ENCODE measurements around the gene AIG1. TPM values are rescaled to one million over a fixed set of nuclear protein-coding genes. Genes with fewer than 3 reads are reported as not detected.

AIG1 gene
- total RNA-seq, 2 donors from 2014 or later = 11.9 to 13.5 TPM

DNA sequence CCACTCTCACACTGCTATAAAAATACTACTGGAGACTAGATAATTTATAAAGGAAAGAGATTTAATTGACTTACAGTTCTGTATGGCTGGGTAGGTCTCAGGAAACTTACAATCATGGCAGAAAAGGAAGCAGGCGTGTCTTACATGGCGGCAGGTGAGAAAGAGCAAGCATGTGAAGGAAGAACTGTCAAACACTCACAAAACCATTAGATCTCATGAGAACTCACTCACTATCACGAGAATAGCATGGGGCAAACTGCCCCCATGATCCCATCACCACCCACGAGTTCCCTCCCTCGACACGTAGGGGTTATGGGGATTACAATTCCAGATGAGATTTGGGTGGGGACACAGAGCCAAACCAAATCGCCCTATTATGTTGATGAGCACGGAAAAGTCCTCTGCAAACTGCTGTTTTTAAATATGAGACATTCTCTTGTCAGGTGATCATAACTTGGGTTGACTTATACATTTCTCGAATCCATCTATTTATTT is 133.5 kb downstream of the AIG1 start:
- WGBS, 2 donors = 93% methylated on average over 9 of the region's 9 CpGs
- H3K9me3 ChIP-seq = no peaks in the 10 kb centered on the region
- H3K4me1 ChIP-seq = no peaks in the 10 kb centered on the region
- no peak overlapping the region for H3K4me3 ChIP-seq
- no peak for ATAC-seq
- H3K36me3 ChIP-seq (replicated peaks in 1 of 2; ENCODE audit: insufficient read depth in 1 of 2, low read depth in 2 of 2) = no peaks in the 10 kb centered on the region
- intact Hi-C loops (cut with DNase I) = no loop called here
- TF ChIP-seq POLR2A (IDR thresholded peaks at IDR 0.05) = no peak
- TF ChIP-seq, protein P1, sequence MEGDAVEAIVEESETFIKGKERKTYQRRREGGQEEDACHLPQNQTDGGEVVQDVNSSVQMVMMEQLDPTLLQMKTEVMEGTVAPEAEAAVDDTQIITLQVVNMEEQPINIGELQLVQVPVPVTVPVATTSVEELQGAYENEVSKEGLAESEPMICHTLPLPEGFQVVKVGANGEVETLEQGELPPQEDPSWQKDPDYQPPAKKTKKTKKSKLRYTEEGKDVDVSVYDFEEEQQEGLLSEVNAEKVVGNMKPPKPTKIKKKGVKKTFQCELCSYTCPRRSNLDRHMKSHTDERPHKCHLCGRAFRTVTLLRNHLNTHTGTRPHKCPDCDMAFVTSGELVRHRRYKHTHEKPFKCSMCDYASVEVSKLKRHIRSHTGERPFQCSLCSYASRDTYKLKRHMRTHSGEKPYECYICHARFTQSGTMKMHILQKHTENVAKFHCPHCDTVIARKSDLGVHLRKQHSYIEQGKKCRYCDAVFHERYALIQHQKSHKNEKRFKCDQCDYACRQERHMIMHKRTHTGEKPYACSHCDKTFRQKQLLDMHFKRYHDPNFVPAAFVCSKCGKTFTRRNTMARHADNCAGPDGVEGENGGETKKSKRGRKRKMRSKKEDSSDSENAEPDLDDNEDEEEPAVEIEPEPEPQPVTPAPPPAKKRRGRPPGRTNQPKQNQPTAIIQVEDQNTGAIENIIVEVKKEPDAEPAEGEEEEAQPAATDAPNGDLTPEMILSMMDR (IDR thresholded peaks at IDR 0.05) = no peak
- DNase-seq = no peak
- H3K27ac ChIP-seq = no peak overlapping the region
- H3K27me3 ChIP-seq = no peaks in the 10 kb centered on the region

DNA sequence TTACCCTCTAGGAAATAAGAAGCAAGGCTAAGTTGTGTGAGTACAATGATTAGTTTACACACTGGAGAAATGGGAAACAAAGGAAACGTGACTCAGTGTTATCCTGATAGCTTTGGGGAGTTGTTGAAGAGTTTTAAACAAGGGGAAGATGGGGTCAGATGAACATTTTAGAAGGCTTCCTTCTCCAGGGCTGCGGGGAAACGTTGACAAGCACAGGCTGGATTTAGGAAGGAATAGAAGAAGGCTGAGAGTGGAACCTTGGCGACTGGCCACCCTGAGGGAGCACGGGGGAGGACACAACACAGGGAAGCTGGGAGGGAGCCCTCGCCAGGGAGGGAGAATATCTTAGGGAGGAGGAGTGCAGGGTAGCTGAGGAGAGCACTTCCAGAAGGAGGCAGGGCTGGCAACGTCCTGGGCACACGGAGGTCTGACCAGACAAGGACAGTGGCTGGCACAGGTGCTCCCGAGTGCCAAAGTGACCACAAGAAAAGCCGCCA is 134.7 kb downstream of the AIG1 start:
- Histone ChIP-seq H3K27ac (no peak overlapping the region), H3K36me3 (replicated peaks in 1 of 2; ENCODE audit: insufficient read depth in 1 of 2, low read depth in 2 of 2) (no peaks in the 10 kb centered on the region), H3K9me3 (no peaks in the 10 kb centered on the region), H3K4me3 (no peak overlapping the region), H3K27me3 (no peaks in the 10 kb centered on the region), H3K4me1 (no peaks in the 10 kb centered on the region)
- ATAC-seq (no peak), DNase-seq (no peak)
- TF ChIP-seq, protein P1 (IDR thresholded peaks at IDR 0.05) = no peak
- 79 to 84% methylated on average over 10 of the region's 10 CpGs for WGBS, 2 donors
- intact Hi-C loops (cut with DNase I) = no loop called here

DNA sequence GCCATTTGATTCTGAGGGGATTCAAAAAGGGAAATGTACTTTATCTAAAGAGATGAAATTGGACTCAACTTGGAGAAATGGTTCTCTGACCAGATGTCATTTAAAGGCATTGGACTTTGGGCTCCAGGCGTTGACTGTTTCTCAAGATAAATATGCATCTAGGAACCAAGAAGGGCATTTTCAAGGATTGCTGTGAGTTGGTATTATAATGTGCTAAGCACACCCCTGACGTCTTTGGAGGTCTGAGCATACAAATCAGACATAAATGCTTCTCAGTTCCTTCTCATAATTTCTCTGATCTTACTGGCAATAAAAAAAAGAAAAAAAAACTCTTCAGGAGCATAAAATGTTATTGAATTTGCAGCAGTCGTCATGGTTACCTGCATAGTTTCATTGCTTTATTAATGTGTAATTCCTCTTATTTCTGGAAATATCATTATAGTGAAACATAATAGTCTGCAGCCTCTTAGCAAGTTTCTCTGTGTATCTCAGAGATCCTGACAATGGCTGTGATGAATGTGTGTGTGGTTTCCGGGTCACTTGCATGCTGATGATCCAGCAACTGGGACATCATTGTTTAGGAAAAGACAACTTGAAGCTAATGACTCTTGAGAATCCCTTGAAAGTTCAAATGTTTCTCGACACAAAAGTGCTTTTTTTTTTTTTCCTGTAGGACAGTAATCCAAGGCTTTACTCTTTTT is 136.0 kb downstream of the AIG1 start:
- Histone ChIP-seq H3K4me3 (no peak overlapping the region), H3K4me1 (no peaks in the 10 kb centered on the region), H3K27ac (no peak overlapping the region), H3K27me3 (no peaks in the 10 kb centered on the region), H3K9me3 (no peaks in the 10 kb centered on the region), H3K36me3 (replicated peaks in 1 of 2; ENCODE audit: insufficient read depth in 1 of 2, low read depth in 2 of 2) (no peaks in the 10 kb centered on the region)
- TF ChIP-seq, protein P1 (IDR thresholded peaks at IDR 0.05) = no peak
- TF ChIP-seq POLR2A (IDR thresholded peaks at IDR 0.05) = no peak
- DNase-seq = no peak
- intact Hi-C loops (cut with DNase I) = no loop called here
- WGBS, 2 donors = 78 to 80% methylated on average over 5 of the region's 5 CpGs
- ATAC-seq = no peak

DNA sequence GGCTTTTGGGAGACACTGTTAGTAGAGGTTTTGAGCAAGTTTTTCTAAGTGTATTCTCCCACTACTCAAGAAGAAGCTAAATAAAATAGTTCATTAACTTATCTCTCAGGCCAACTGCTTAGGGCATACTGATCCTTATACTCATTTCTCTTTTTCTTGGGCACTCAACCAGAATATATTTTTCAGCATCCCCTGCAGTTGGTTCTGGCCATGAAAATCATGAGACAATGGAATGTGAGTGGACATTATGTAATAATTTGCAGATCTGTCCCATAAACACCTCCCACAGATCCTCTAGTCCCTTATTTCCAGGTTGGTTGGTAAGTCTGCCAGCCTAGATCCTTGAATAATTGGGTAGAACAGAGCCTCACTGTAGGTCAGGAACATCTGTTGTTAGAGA is 136.7 kb downstream of the AIG1 start:
- H3K27ac ChIP-seq = no peak overlapping the region
- intact Hi-C loops (cut with DNase I) = no loop called here

More for the DNA sequence above, 136.7 kb downstream of the AIG1 start:
- ATAC-seq (no peak), DNase-seq (no peak)
- TF ChIP-seq, protein P1 (IDR thresholded peaks at IDR 0.05) = no peak
- no peak for TF ChIP-seq POLR2A (IDR thresholded peaks at IDR 0.05)
- no peaks in the 10 kb centered on the region for H3K9me3 ChIP-seq
- H3K36me3 ChIP-seq (replicated peaks in 1 of 2; ENCODE audit: insufficient read depth in 1 of 2, low read depth in 2 of 2) = no peaks in the 10 kb centered on the region
- no peaks in the 10 kb centered on the region for H3K4me1 ChIP-seq
- no peaks in the 10 kb centered on the region for H3K27me3 ChIP-seq
- H3K4me3 ChIP-seq = no peak overlapping the region

Data from body of pancreas (tissue), 4 donors.